HepG2 (cell line): ENCODE measurements around the gene GPR62. TPM values are rescaled to one million over a fixed set of nuclear protein-coding genes. Genes with fewer than 3 reads are reported as not detected.

Experiments used
- ATF4 ChIP-seq, 2 experiments: fragments of 450-650 bp in 1 of 2; sonication (generic) in 1 of 2; formaldehyde crosslinking; IDR thresholded peaks; 2 replicates each; pipeline versions ENCODE4 v1.5.0 to v1.8.0; 2020 to 2022; ENCODE audit warnings: mild to moderate bottlenecking in 1 of 2, missing genetic modification reagents in 1 of 2
- CHD4 ChIP-seq: fragments of 200-600 bp; sonication (generic); IDR thresholded peaks from 2 replicates; pipeline ENCODE4 v1.7.0; 2017; ENCODE audit warnings: mild to moderate bottlenecking, low read length, borderline replicate concordance
- MXI1 ChIP-seq: IDR thresholded peaks from 3 replicates; pipeline ENCODE4 v1.6.1; 2012; ENCODE audit warnings: low read depth, low read length, inconsistent platforms, borderline replicate concordance
- ZBTB40 ChIP-seq, 2 experiments: fragments of 450-650 bp in 1 of 2; sonication (generic) in 1 of 2; formaldehyde crosslinking in 1 of 2; IDR thresholded peaks; 2 replicates each; pipeline versions ENCODE4 v1.6.1 to v1.8.0; 2016 to 2022; ENCODE audit warnings: antibody characterized with exemption in 1 of 2, mild to moderate bottlenecking in 1 of 2, missing genetic modification reagents in 1 of 2
- ZNF318 ChIP-seq: sonication (generic); formaldehyde crosslinking; IDR thresholded peaks from 2 replicates; pipeline ENCODE4 v1.4.0; 2020; ENCODE audit warnings: mild to moderate bottlenecking, missing genetic modification reagents
- ZNF674 ChIP-seq: sonication (generic); formaldehyde crosslinking; IDR thresholded peaks from 2 replicates; pipeline ENCODE4 v1.5.0; 2020; ENCODE audit warnings: low read depth, mild to moderate bottlenecking, missing genetic modification reagents
- polyA plus RNA-seq, 8 experiments: library from polyadenylated mRNA; depleted of rRNA in 3 of 8; stranded (reverse) in 7 of 8; unstranded in 1 of 8; fragments of >200 nt; fragmentation: Illumina TruSeq in 4 of 8; extraction: Trizol in 4 of 8; gene quantifications; 2 replicates each; pipeline versions ENCODE4 v1.2.1 to v1.2.3, GENCODE V29; 2011 to 2016; ENCODE audit warnings: low read depth in 4 of 8, missing spikeins in 1 of 8, mixed read lengths in 1 of 8; ENCODE audit not compliant: insufficient read depth in 1 of 8
- total RNA-seq, 5 experiments: library from RNA; depleted of rRNA; stranded (reverse); fragments of >200 nt; fragmentation: Illumina TruSeq; extraction: Trizol; gene quantifications; 2 replicates each; pipeline ENCODE4 v1.2.3, GENCODE V29; 2016; ENCODE audit warnings: low read depth in 1 of 5

GPR62 gene
- total and polyA plus RNA-seq, 2 of the 13 experiments (the other 11 are each of a cell fraction or from before 2014, with no cell fraction given) = not detected

GRCh38 chr3:51974963-51975851, 20.0 kb downstream of the GPR62 start, which contains the start of gene ABHD14A (continued):
- TF ChIP-seq ZBTB40 (IDR thresholded peaks at IDR 0.05) (no peak), ZBTB40 (CRISPR knock-in tag; IDR thresholded peaks at IDR 0.05) (no peak), ZNF674 (CRISPR knock-in tag) (no peak), ATF4 (CRISPR knock-in tag; IDR thresholded peaks at IDR 0.05) (no peak), ZNF318 (CRISPR knock-in tag) (no peak), MXI1 (no peak), CHD4 (no peak)
